ENCODE measurements around the gene PLA2G2F. TPM values are rescaled to one million over a fixed set of nuclear protein-coding genes. Genes with fewer than 3 reads are reported as not detected.

The PLA2G2F gene
- total and polyA plus RNA-seq, 9 of the 15 experiments (the other 6 are each of a cell fraction or from before 2014, with no cell fraction given): not detected

GRCh38 chr1:20192364-20192763 is 53.2 kb downstream of the PLA2G2F start (continued):
- TF ChIP-seq ZBTB40 (IDR thresholded peaks at IDR 0.05) (no peak), ZBTB40 (CRISPR knock-in tag; IDR thresholded peaks at IDR 0.05) (no peak), EP300 (IDR thresholded peaks at IDR 0.05; ENCODE audit: low read length) (no peak), MAFK (IDR thresholded peaks at IDR 0.05; ENCODE audit: low read length) (peak; percentile 53), MAFG (tag; conservative IDR thresholded peaks at IDR 0.05) (peak; percentile 43; the same call in 1 of the 2 replicates), ESRRB (CRISPR knock-in tag; IDR thresholded peaks at IDR 0.05; ENCODE audit: borderline replicate concordance) (no peak), SRF (CRISPR knock-in tag; IDR thresholded peaks at IDR 0.05) (peak in 1 of 2 experiments; percentile 56; a peak in 1 of 4 replicates), ATF1 (CRISPR knock-in tag; IDR thresholded peaks at IDR 0.05) (no peak), ATF1 (tag; IDR thresholded peaks at IDR 0.05) (no peak), IRF1 (CRISPR knock-in tag; IDR thresholded peaks at IDR 0.05; ENCODE audit: borderline replicate concordance) (no peak)

Data from K562 (cell line).